ENCODE results near the gene GLYR1. TPM values are rescaled to one million over a fixed set of nuclear protein-coding genes. Genes with fewer than 3 reads are reported as not detected.

Gene GLYR1
- total and polyA plus RNA-seq, 4 donors = 18.1 to 50.2 (median 40.6) TPM

DNA sequence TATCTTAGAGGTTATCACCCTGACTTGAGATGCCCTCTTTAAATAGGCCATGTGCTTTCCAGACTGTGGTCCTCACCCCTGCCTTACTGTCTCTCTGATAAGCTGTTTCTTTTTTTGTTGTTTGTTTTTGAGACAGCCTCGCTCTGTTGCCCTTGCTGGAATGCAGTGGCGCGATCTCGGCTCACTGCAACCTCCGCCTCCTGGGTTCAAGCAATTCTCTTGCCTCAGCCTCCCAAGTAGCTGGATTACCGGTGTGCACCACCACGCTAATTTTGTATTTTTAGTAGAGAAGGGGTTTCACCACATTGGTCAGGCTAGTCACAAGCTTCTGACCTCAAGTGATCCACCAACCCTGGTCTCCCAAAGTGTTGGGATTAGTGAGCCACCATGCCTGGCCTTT lies 58.2 kb downstream of the GLYR1 start:
- no peak for TF ChIP-seq FOXA1 (IDR thresholded peaks at IDR 0.05)
- 77% methylated on average over 7 of the region's 7 CpGs for WGBS
- H3K27ac ChIP-seq (ENCODE audit: low read depth in 1 of 2, low read length in 2 of 2) = no peak overlapping the region
- H3K9me3 ChIP-seq (ENCODE audit: control insufficient read depth in 4 of 4, low read length in 3 of 4) = no peaks in the 10 kb centered on the region
- H3K27me3 ChIP-seq (ENCODE audit: control insufficient read depth in 4 of 4, insufficient read depth in 4 of 4, low read length in 3 of 4) = no peaks in the 10 kb centered on the region
- DNase-seq (ENCODE audit: low spot score) = no peak
- peaks cover 0 to 5% (median 4%) of the 10 kb centered on the region in 4 donors for H3K4me1 ChIP-seq (ENCODE audit: control insufficient read depth in 4 of 4, insufficient read depth in 4 of 4, low read length in 3 of 4)
- no peak overlapping the region for H3K4me3 ChIP-seq (ENCODE audit: low read depth in 1 of 3, low read length in 3 of 3)
- H3K36me3 ChIP-seq (ENCODE audit: control insufficient read depth in 4 of 4, insufficient read depth in 3 of 4, low read depth in 1 of 4, low read length in 3 of 4) = no peaks in the 10 kb centered on the region
- H3K9ac ChIP-seq (ENCODE audit: low read depth in 1 of 2, low read length in 2 of 2) = no peak overlapping the region

DNA sequence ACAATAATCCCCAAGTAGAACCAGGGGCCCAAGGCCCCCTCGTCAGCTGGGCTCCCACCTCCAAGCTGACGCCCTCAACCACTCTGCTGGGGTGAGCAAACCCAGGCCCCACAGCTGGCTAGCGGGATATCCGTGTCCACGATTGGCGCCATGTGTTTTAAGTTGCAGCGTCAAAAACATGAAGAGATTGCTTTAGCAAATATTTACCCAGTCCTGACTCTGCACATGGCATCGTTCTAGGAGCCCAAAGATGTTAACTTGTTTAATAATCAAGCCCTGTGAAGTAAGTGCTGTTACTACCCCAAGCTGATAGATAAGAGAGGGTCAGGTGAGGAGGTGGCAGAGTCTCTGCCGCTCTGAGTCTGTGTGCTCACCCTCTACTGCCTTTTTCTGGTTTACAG lies 58.6 kb downstream of the GLYR1 start:
- H3K4me3 ChIP-seq (ENCODE audit: low read depth in 1 of 3, low read length in 3 of 3) = no peak overlapping the region
- H3K9ac ChIP-seq (ENCODE audit: low read depth in 1 of 2, low read length in 2 of 2) = no peak overlapping the region
- H3K36me3 ChIP-seq (ENCODE audit: control insufficient read depth in 4 of 4, insufficient read depth in 3 of 4, low read depth in 1 of 4, low read length in 3 of 4) = no peaks in the 10 kb centered on the region
- peaks cover 0 to 5% (median 4%) of the 10 kb centered on the region in 4 donors for H3K4me1 ChIP-seq (ENCODE audit: control insufficient read depth in 4 of 4, insufficient read depth in 4 of 4, low read length in 3 of 4)
- H3K27me3 ChIP-seq (ENCODE audit: control insufficient read depth in 4 of 4, insufficient read depth in 4 of 4, low read length in 3 of 4) = no peaks in the 10 kb centered on the region
- no peak overlapping the region for H3K27ac ChIP-seq (ENCODE audit: low read depth in 1 of 2, low read length in 2 of 2)
- H3K9me3 ChIP-seq (ENCODE audit: control insufficient read depth in 4 of 4, low read length in 3 of 4) = no peaks in the 10 kb centered on the region
- DNase-seq (ENCODE audit: low spot score) = no peak
- no peak for TF ChIP-seq REST (IDR thresholded peaks at IDR 0.05)
- TF ChIP-seq RXRA (IDR thresholded peaks at IDR 0.05) = no peak
- no peak for TF ChIP-seq RAD21 (IDR thresholded peaks at IDR 0.05)
- no peak for TF ChIP-seq JUND (IDR thresholded peaks at IDR 0.05)
- TF ChIP-seq, protein P1, sequence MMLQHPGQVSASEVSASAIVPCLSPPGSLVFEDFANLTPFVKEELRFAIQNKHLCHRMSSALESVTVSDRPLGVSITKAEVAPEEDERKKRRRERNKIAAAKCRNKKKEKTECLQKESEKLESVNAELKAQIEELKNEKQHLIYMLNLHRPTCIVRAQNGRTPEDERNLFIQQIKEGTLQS (IDR thresholded peaks at IDR 0.05) = no peak
- TF ChIP-seq, protein P2, sequence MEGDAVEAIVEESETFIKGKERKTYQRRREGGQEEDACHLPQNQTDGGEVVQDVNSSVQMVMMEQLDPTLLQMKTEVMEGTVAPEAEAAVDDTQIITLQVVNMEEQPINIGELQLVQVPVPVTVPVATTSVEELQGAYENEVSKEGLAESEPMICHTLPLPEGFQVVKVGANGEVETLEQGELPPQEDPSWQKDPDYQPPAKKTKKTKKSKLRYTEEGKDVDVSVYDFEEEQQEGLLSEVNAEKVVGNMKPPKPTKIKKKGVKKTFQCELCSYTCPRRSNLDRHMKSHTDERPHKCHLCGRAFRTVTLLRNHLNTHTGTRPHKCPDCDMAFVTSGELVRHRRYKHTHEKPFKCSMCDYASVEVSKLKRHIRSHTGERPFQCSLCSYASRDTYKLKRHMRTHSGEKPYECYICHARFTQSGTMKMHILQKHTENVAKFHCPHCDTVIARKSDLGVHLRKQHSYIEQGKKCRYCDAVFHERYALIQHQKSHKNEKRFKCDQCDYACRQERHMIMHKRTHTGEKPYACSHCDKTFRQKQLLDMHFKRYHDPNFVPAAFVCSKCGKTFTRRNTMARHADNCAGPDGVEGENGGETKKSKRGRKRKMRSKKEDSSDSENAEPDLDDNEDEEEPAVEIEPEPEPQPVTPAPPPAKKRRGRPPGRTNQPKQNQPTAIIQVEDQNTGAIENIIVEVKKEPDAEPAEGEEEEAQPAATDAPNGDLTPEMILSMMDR (IDR thresholded peaks at IDR 0.05; ENCODE audit: low read depth, low read length, missing input control) = no peak
- TF ChIP-seq FOXA1 (IDR thresholded peaks at IDR 0.05) = no peak
- TF ChIP-seq TAF1 (conservative IDR thresholded peaks at IDR 0.05) = no peak
- no peak for TF ChIP-seq YY1 (IDR thresholded peaks at IDR 0.05)
- TF ChIP-seq HNF4A (conservative IDR thresholded peaks at IDR 0.05) = no peak
- 40% methylated on average over 9 of the region's 9 CpGs for WGBS

- TF ChIP-seq NR2F2 (IDR thresholded peaks at IDR 0.05) (no peak), SP1 (IDR thresholded peaks at IDR 0.05) (no peak), TAF1 (conservative IDR thresholded peaks at IDR 0.05) (no peak), EGR1 (IDR thresholded peaks at IDR 0.05; ENCODE audit: low read depth in 2 of 2) (no peak), RXRA (IDR thresholded peaks at IDR 0.05) (no peak), ZBTB33 (IDR thresholded peaks at IDR 0.05) (no peak), HNF4G (IDR thresholded peaks at IDR 0.05) (no peak), RAD21 (IDR thresholded peaks at IDR 0.05) (no peak), JUND (IDR thresholded peaks at IDR 0.05) (no peak)
- TF ChIP-seq, protein P1 (IDR thresholded peaks at IDR 0.05) = no peak
- TF ChIP-seq, protein P3, sequence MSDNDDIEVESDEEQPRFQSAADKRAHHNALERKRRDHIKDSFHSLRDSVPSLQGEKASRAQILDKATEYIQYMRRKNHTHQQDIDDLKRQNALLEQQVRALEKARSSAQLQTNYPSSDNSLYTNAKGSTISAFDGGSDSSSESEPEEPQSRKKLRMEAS (IDR thresholded peaks at IDR 0.05) = no peak
- no peaks in the 10 kb centered on the region for H3K27me3 ChIP-seq (ENCODE audit: control insufficient read depth in 4 of 4, insufficient read depth in 4 of 4, low read length in 3 of 4)
- DNase-seq (ENCODE audit: low spot score) = no peak
- H3K4me1 ChIP-seq (ENCODE audit: control insufficient read depth in 4 of 4, insufficient read depth in 4 of 4, low read length in 3 of 4) = peaks cover 0 to 5% (median 4%) of the 10 kb centered on the region in 4 donors
- no peaks in the 10 kb centered on the region for H3K9me3 ChIP-seq (ENCODE audit: control insufficient read depth in 4 of 4, low read length in 3 of 4)
- H3K36me3 ChIP-seq (ENCODE audit: control insufficient read depth in 4 of 4, insufficient read depth in 3 of 4, low read depth in 1 of 4, low read length in 3 of 4) = no peaks in the 10 kb centered on the region
- no peak within 1 kb of the TSS for H3K27ac ChIP-seq (ENCODE audit: low read depth in 1 of 2, low read length in 2 of 2)
- WGBS = 80% methylated on average over 14 of the region's 14 CpGs
- H3K9ac ChIP-seq (ENCODE audit: low read depth in 1 of 2, low read length in 2 of 2) = no peak within 1 kb of the TSS
- no peak within 1 kb of the TSS for H3K4me3 ChIP-seq (ENCODE audit: low read depth in 1 of 3, low read length in 3 of 3)
Measured at GRCh38 chr16:4787627-4788482, 59.2 kb downstream of the GLYR1 start, which contains the start of gene SEPTIN12. TSS of gene SEPTIN12 (minus strand) at chr16:4788345. CDS start at chr16:4787645, 700 bp downstream.
